ENCODE data around the gene ANKRD49.

Gene ANKRD49

GRCh38 chr11:94533696-94534630 is 40.2 kb downstream of the ANKRD49 start:
- no peak for TF ChIP-seq CTCF (IDR thresholded peaks at IDR 0.05; ENCODE audit: low read depth, low read length)
- no peak for TF ChIP-seq MYC (IDR thresholded peaks at IDR 0.05; ENCODE audit: low read depth, low read length)
- no peak for TF ChIP-seq POLR2A (IDR thresholded peaks at IDR 0.05; ENCODE audit: extremely low read depth, insufficient read length)
- no peak for TF ChIP-seq MAX (IDR thresholded peaks at IDR 0.05; ENCODE audit: low read depth, low read length)
- H3K4me3 ChIP-seq (ENCODE audit: low read depth, low read length): no peak overlapping the region
- no peak for DNase-seq (ENCODE audit: low read depth)

GRCh38 chr11:94536386-94536785 is 42.6 kb downstream of the ANKRD49 start:
- no peak for DNase-seq (ENCODE audit: low read depth)
- TF ChIP-seq MAX (IDR thresholded peaks at IDR 0.05; ENCODE audit: low read depth, low read length): no peak
- TF ChIP-seq POLR2A (IDR thresholded peaks at IDR 0.05; ENCODE audit: extremely low read depth, insufficient read length): no peak
- no peak for TF ChIP-seq CTCF (IDR thresholded peaks at IDR 0.05; ENCODE audit: low read depth, low read length)
- no peak overlapping the region for H3K4me3 ChIP-seq (ENCODE audit: low read depth, low read length)

DNA sequence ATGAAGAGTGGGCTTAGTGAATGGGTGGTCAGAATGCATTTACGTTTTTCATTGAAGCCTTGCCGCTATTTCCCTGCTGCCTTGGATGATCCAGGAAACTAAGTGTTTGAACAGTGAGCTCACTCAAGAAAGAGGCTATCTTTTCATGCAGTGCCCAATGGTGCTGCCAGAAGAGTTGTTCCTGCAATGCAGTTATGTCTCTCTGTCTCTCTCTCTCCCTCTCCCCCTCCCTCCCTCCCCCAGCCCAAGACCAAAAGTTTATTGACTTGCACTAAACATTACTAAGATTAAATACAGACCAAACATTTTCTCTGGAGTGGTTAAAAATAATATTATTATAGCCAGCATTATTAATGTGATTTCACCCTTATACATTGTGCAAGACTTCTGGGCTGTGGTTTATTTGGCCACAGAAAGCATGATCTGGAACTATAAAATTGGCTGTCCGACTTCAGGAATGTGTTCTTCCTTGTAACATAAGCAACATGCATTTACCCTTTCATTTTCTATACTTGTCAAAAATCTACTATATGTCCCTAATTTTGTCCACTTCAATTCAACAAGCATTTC is 43.3 kb downstream of the ANKRD49 start:
- H3K4me3 ChIP-seq (ENCODE audit: low read depth, low read length): no peak overlapping the region
- no peak for DNase-seq (ENCODE audit: low read depth)
- no peak for TF ChIP-seq MAX (IDR thresholded peaks at IDR 0.05; ENCODE audit: low read depth, low read length)
- TF ChIP-seq MYC (IDR thresholded peaks at IDR 0.05; ENCODE audit: low read depth, low read length): no peak
- no peak for TF ChIP-seq CTCF (IDR thresholded peaks at IDR 0.05; ENCODE audit: low read depth, low read length)
- TF ChIP-seq POLR2A (IDR thresholded peaks at IDR 0.05; ENCODE audit: extremely low read depth, insufficient read length): no peak

GRCh38 chr11:94539420-94539819 is 45.6 kb downstream of the ANKRD49 start:
- no peak overlapping the region for H3K4me3 ChIP-seq (ENCODE audit: low read depth, low read length)
- TF ChIP-seq MAX (IDR thresholded peaks at IDR 0.05; ENCODE audit: low read depth, low read length) (no peak), CTCF (IDR thresholded peaks at IDR 0.05; ENCODE audit: low read depth, low read length) (no peak), MYC (IDR thresholded peaks at IDR 0.05; ENCODE audit: low read depth, low read length) (no peak), POLR2A (IDR thresholded peaks at IDR 0.05; ENCODE audit: extremely low read depth, insufficient read length) (no peak)
- DNase-seq (ENCODE audit: low read depth): no peak

GRCh38 chr11:94543695-94544645 is 50.2 kb downstream of the ANKRD49 start, which contains the start of gene FUT4:
Gene FUT4, plus strand, starts transcription at chr11:94543921. Its CDS starts 213 bp downstream, at chr11:94544134.
- H3K4me3 ChIP-seq (ENCODE audit: low read depth, low read length): peak within 1 kb of the TSS; percentile 95
- TF ChIP-seq CTCF (IDR thresholded peaks at IDR 0.05; ENCODE audit: low read depth, low read length) (no peak), MYC (IDR thresholded peaks at IDR 0.05; ENCODE audit: low read depth, low read length) (peak; percentile 77), MAX (IDR thresholded peaks at IDR 0.05; ENCODE audit: low read depth, low read length) (peak; percentile 75), POLR2A (IDR thresholded peaks at IDR 0.05; ENCODE audit: extremely low read depth, insufficient read length) (peak; percentile 75)
- DNase-seq (ENCODE audit: low read depth): peak; percentile 98
